Measurements from ENCODE around the gene RNF34. TPM values are rescaled to one million over a fixed set of nuclear protein-coding genes. Genes with fewer than 3 reads are reported as not detected.

RNF34 gene
- total RNA-seq, 1 experiment from 2014 or later, result 79.5 TPM

- Mint-ChIP-seq H3K27me3 (ENCODE audit: unreplicated experiment) (no peaks in the 10 kb centered on the region), H3K4me3 (ENCODE audit: low read depth, unreplicated experiment) (peak overlapping the region; percentile 85), H3K36me3 (ENCODE audit: insufficient read depth, unreplicated experiment) (peaks cover 11% of the 10 kb centered on the region), H3K4me1 (ENCODE audit: low read depth, unreplicated experiment) (peaks cover 19% of the 10 kb centered on the region), H3K27ac (ENCODE audit: unreplicated experiment) (no peak overlapping the region), H3K9me3 (ENCODE audit: low read depth, unreplicated experiment) (no peaks in the 10 kb centered on the region)
- TF ChIP-seq CTCF (IDR thresholded peaks at IDR 0.05; ENCODE audit: unreplicated experiment), result no peak
- no TSS peak for BruUV-seq (replicated peaks)
- intact Hi-C loops (cut with micrococcal nuclease; ENCODE audit: unreplicated experiment), result no loop called here
- CTCF ChIA-PET, result interaction anchor here (0.6 kb wide), 1 partner anchor 160 kb away, joined by 3 read pairs; no protein-coding TSS in a partner anchor
- DNase-seq, result peak; percentile 37
Measured at GRCh38 chr12:121467638-121468498, 68.0 kb downstream of the RNF34 start.

- Mint-ChIP-seq H3K9me3 (ENCODE audit: low read depth, unreplicated experiment) (no peaks in the 10 kb centered on the region), H3K27me3 (ENCODE audit: unreplicated experiment) (no peaks in the 10 kb centered on the region), H3K36me3 (ENCODE audit: insufficient read depth, unreplicated experiment) (peaks cover 11% of the 10 kb centered on the region), H3K4me1 (ENCODE audit: low read depth, unreplicated experiment) (peaks cover 21% of the 10 kb centered on the region), H3K4me3 (ENCODE audit: low read depth, unreplicated experiment) (no peak overlapping the region), H3K27ac (ENCODE audit: unreplicated experiment) (no peak overlapping the region)
- CTCF ChIA-PET, result interaction anchor here (0.6 kb wide), 1 partner anchor 159 kb away, joined by 3 read pairs; no protein-coding TSS in a partner anchor
- no peak for DNase-seq
- no TSS peak for BruUV-seq (replicated peaks)
- no peak for TF ChIP-seq CTCF (IDR thresholded peaks at IDR 0.05; ENCODE audit: unreplicated experiment)
- intact Hi-C loops (cut with micrococcal nuclease; ENCODE audit: unreplicated experiment), result no loop called here
Measured at GRCh38 chr12:121468499-121468801, 68.5 kb downstream of the RNF34 start.

GRCh38 chr12:121470751-121471150 lies 70.8 kb downstream of the RNF34 start:
- H3K27me3 Mint-ChIP-seq (ENCODE audit: unreplicated experiment), result no peaks in the 10 kb centered on the region
- H3K4me1 Mint-ChIP-seq (ENCODE audit: low read depth, unreplicated experiment), result peaks cover 16% of the 10 kb centered on the region
- no peaks in the 10 kb centered on the region for H3K9me3 Mint-ChIP-seq (ENCODE audit: low read depth, unreplicated experiment)
- TF ChIP-seq CTCF (IDR thresholded peaks at IDR 0.05; ENCODE audit: unreplicated experiment), result no peak
- H3K36me3 Mint-ChIP-seq (ENCODE audit: insufficient read depth, unreplicated experiment), result peaks cover 8% of the 10 kb centered on the region
- intact Hi-C loops (cut with micrococcal nuclease; ENCODE audit: unreplicated experiment), result no loop called here
- H3K4me3 Mint-ChIP-seq (ENCODE audit: low read depth, unreplicated experiment), result no peak overlapping the region
- no peak for DNase-seq
- no TSS peak for BruUV-seq (replicated peaks)
- CTCF ChIA-PET, result no interaction called here
- H3K27ac Mint-ChIP-seq (ENCODE audit: unreplicated experiment), result no peak overlapping the region

- CTCF ChIA-PET, result no interaction called here
- BruUV-seq (replicated peaks), result no TSS peak
- intact Hi-C loops (cut with micrococcal nuclease; ENCODE audit: unreplicated experiment), result no loop called here
Measured at GRCh38 chr12:121472150-121472905, 72.4 kb downstream of the RNF34 start.

More at GRCh38 chr12:121472150-121472905, 72.4 kb downstream of the RNF34 start:
- no peaks in the 10 kb centered on the region for H3K36me3 Mint-ChIP-seq (ENCODE audit: insufficient read depth, unreplicated experiment)
- peaks cover 9% of the 10 kb centered on the region for H3K4me1 Mint-ChIP-seq (ENCODE audit: low read depth, unreplicated experiment)
- no peak for DNase-seq
- no peaks in the 10 kb centered on the region for H3K27me3 Mint-ChIP-seq (ENCODE audit: unreplicated experiment)
- TF ChIP-seq CTCF (IDR thresholded peaks at IDR 0.05; ENCODE audit: unreplicated experiment), result no peak
- H3K4me3 Mint-ChIP-seq (ENCODE audit: low read depth, unreplicated experiment), result no peak overlapping the region
- H3K9me3 Mint-ChIP-seq (ENCODE audit: low read depth, unreplicated experiment), result no peaks in the 10 kb centered on the region
- no peak overlapping the region for H3K27ac Mint-ChIP-seq (ENCODE audit: unreplicated experiment)

Small RNA genes lying within 50 kb of the gene (microRNA-seq; reads per million reads assigned to microRNA genes)
- gene MIR7107, result not detected

Other genes starting within 250 kb of the RNF34 start
- gene P2RX4, start 190.0 kb upstream of the RNF34 start, total RNA-seq (2022), result 38.7 and 39.5 TPM in 2 replicates
- gene CAMKK2, start 103.4 kb upstream of the RNF34 start, total RNA-seq (2022), result 34.0 and 35.7 TPM in 2 replicates
- gene ANAPC5, start 47.7 kb upstream of the RNF34 start, total RNA-seq (2022), result 150 and 153 TPM in 2 replicates
- 23.8 and 24.7 TPM in 2 replicates for gene KDM2B, start 180.9 kb downstream of the RNF34 start, total RNA-seq (2022)
- gene ORAI1, start 226.4 kb downstream of the RNF34 start, total RNA-seq (2022), result 33.4 and 35.5 TPM in 2 replicates

All from Calu3 (cell line).